NCI-H526 (cell line): Measurements from ENCODE around the gene NDUFS2.
A peak's percentile ranks its signal among the peaks of the same experiment; 100 is the strongest.

ENCODE experiments used
- DNase-seq, 2 experiments: peaks; one replicate each; lab custom pipeline; 2025; lab: John Stamatoyannopoulos, UW

The NDUFS2 gene

GRCh38 chr1:161201836-161202712 is at the start of gene NDUFS2:
NDUFS2 (plus strand) TSS chr1:161202367; CDS start chr1:161202386, 19 bp downstream.
- DNase-seq, result peak; percentile 100

DNA sequence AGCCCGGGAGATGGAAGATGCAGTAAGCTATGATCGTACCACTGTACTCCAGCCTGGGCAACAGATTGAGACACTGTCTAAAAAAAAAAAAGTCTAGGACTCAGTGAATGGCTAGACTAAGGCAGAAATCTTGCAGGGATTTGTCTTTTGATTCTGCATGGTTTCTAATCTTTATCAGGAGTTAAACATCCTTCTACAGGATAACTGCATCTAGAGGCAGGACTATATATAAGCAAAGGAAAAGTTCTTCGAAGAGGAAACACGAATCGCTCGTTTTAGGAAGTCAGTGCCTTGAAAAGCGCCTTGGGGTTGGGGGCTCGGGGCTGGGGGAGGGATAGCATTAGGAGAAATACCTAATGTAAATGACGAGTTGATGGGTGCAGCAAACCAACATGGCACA is 49.0 kb upstream of the NDUFS2 start:
- no peak for DNase-seq

GRCh38 chr1:161153682-161154337 is 48.4 kb upstream of the NDUFS2 start, which contains the start of gene UFC1:
UFC1 (plus strand) TSS chr1:161153978; CDS start chr1:161153998, 20 bp downstream.
- DNase-seq, result peak; percentile 97

GRCh38 chr1:161157867-161158266 is 44.3 kb upstream of the NDUFS2 start:
- no peak for DNase-seq

DNA sequence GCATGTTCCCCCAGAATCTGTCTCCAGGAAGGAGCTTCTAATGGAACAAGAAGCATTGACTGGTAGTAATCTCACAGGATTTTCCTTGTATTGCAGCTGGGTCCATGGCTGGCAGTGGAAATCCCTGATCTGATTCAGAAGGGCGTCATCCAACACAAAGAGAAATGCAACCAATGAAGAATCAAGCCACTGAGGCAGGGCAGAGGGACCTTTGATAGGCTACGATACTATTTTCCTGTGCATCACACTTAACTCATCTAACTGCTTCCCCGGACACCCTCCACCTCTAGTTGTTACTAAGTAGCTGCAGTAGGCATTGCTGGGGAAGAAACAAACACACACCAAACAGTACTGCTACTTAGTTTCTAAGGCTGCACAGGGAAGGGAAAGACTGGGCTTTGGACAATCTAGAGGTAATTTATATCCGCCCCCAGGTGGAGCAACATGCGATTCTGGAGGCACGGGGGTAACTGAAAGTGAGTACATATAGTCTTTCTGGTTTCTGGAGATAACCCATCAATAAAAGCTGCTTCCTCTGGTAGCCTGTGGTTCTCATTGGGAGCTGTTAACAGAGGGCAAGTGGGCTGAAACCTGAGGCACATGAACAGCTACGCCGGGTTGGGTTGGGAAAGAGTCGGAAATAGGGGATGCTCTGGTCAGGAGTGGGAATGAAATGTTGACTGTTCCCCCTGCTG is 43.7 kb upstream of the NDUFS2 start:
- DNase-seq, result no peak

GRCh38 chr1:161159087-161159912 is 42.9 kb upstream of the NDUFS2 start, which contains the start of gene USP21:
USP21 (plus strand) TSS chr1:161159500; CDS start chr1:161160641, 1,141 bp downstream.
- DNase-seq, result peak; percentile 93 to 99

GRCh38 chr1:161159913-161160243 is 42.3 kb upstream of the NDUFS2 start:
- DNase-seq, result no peak

GRCh38 chr1:161160671-161161145 is 41.5 kb upstream of the NDUFS2 start:
- no peak for DNase-seq

DNA sequence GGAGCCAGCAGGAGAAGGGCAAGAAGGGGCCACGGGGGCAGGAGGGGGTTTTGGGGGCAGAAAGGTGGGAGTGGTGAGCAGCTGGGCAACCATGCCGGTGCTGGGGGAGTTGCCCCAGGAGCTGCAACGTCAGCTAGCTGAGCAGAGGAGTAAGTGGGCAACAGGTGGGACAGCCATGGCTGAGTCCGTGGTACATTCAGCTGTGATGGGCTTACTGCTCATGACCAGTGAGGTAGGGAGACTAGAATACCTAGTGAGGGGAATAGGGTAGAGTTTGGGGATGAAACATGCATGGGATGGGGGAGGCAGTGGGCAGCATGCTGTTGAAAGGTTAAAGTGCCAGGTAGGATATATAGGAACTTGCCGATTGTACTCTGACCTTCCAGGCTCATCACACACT is 40.5 kb upstream of the NDUFS2 start:
- no peak for DNase-seq

DNA sequence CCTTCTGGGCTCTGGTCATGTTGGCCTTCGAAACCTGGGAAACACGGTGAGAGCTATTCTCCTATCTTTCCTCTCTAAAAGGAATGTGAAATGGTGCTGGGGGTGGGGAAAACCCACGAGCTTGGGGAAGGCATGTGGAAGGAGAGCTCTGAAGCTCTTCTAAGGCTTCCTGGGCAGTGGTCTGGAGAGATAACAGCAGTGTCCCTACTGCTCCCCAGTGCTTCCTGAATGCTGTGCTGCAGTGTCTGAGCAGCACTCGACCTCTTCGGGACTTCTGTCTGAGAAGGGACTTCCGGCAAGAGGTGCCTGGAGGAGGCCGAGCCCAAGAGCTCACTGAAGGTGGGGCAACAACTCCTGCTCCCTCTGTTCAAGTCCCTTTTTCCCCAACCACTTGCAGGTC is 40.1 kb upstream of the NDUFS2 start:
- no peak for DNase-seq

- no peak for DNase-seq
Observed at GRCh38 chr1:161162806-161163205, 39.4 kb upstream of the NDUFS2 start.

GRCh38 chr1:161163793-161164192 is 38.4 kb upstream of the NDUFS2 start:
- DNase-seq, result no peak

- no peak for DNase-seq
Observed at GRCh38 chr1:161164901-161165610, 37.1 kb upstream of the NDUFS2 start.

DNA sequence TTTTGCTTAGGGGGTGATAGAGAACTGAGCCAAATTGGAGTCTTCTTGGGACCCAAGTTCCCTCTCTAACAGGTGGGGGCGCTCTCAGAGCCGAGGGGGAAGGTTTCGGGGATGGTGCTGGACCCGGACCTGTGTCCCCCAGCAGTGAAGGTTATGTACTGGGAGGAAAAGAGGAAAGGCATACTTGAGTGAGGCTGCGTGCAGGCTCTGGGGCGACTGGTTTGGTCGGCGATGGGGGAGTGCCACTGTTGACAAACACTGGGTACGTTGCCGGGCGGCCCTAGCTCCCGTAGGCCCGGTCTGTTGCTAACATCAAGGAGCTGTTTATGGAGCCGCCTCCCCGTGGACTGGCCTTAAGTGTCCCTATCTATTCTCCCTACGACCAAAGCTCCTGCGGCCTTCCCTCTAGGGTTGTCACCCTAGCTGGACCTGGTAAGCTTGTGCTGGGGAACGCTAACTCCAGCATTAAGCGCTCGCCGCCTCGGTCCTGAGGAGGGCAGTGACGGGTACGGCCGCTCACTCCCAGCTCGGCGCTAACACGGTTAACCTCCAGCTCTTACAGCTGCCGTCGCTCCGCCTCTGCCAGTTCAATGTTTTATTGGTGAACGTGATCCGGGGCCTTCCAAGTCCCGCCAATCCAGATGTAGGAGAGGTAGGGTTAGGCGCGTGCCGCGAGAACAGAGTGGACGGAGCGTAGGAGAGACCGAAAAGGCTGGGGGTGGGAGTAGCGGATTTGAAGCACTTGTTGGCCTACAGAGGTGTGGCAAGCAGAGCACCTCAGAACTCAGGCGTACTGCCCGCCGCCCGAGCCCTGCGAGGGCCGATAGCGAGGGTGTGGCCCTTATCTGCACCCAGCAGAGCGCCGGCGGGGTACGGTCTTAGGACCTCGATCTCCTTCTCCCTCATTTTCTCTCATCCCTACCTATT is 36.2 kb upstream of the NDUFS2 start, which contains the start of gene PPOX:
Gene PPOX (plus strand): TSS at position 685 of the 927 bp plus-strand sequence. CDS start 422 bp downstream, outside the sequence.
- DNase-seq, result peak; percentile 99 to 100

DNA sequence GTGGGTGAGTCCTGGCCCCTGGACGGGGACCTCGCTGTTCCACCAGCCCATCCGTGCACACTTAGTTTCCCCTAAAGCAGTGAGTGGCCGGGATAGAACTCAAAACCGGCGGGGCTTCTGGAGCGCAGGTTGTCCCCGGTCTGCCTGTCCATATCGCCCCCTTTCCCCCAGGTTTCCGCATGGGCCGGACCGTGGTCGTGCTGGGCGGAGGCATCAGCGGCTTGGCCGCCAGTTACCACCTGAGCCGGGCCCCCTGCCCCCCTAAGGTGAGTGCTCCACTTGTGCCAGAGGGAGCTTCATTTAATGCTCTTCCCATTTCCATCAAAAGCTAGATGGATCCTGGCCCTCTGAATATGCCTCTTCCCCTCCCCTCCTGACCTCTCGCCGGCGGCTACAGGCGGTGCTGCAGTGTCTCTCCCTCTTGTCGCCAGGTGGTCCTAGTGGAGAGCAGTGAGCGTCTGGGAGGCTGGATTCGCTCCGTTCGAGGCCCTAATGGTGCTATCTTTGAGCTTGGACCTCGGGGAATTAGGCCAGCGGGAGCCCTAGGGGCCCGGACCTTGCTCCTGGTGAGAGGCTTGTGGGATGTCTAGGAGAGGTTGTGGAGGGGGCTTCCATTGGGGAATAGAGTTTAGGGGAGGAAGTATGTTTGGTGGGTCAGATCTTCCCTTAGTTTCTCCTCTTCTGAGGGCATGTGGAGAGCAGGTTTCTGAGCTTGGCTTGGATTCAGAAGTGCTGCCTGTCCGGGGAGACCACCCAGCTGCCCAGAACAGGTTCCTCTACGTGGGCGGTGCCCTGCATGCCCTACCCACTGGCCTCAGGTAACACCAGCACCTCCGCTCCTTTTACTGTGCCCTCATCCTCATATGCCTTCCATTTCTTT is 35.3 kb upstream of the NDUFS2 start:
- peak in 1 of 2 experiments; percentile 63 for DNase-seq

- DNase-seq, result no peak
Observed at GRCh38 chr1:161168906-161169305, 33.3 kb upstream of the NDUFS2 start.

- no peak for DNase-seq
Observed at GRCh38 chr1:161171191-161171590, 31.0 kb upstream of the NDUFS2 start.

GRCh38 chr1:161171696-161172095 is 30.5 kb upstream of the NDUFS2 start:
- no peak for DNase-seq

DNA sequence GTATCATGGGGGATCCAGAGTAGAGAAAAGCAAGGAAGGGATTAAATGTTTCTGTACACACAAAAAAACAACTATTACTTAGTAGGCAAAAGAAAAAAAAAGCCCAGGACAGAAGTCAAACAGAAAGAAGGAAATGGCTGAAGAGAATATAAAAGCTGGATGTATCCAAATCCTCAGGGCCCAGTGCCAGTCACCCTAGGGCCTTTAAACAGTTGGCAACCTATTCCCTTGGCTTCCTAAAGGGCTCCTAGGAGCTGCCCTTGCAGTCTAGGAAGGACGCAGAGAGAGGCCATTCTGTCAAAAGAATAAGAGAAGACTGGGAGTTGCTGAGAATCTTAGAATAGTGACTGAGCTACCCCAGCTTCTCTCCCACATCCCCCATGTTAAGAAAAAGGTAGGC is 29.8 kb upstream of the NDUFS2 start:
- DNase-seq, result no peak
